Adrenal gland (tissue), 5 donors: Measurements from ENCODE around the gene CCDC159.

ENCODE experiments used
- CTCF ChIP-seq, 6 experiments: fragments of 450-650 bp in 4 of 6; fragments of 200-600 bp in 2 of 6; sonication (generic) in 1 of 6; IDR thresholded peaks; 1 replicate in 5 of 6; 2 replicates in 1 of 6; pipeline versions ENCODE4 v1.5.1 to v1.8.0; 2016 to 2021; ENCODE audit warnings: antibody characterized with exemption in 6 of 6, mild to moderate bottlenecking in 2 of 6, moderate library complexity in 1 of 6
- POLR2A ChIP-seq, 2 donors: fragments of 450-650 bp; IDR thresholded peaks; one replicate each; pipeline ENCODE4 v1.6.1; 2017; ENCODE audit warnings: antibody characterized with exemption in 2 of 2, mild to moderate bottlenecking in 2 of 2, moderate library complexity in 1 of 2
- donor health status: DM: no; HTN: no; CAD: no.

GRCh38 chr19:11339254-11340098 lies 6.8 kb upstream of the CCDC159 start, which contains the start of gene RAB3D:
- peak in 1 of 2 donors; percentile 28 for TF ChIP-seq POLR2A (IDR thresholded peaks at IDR 0.05)
- TF ChIP-seq CTCF (IDR thresholded peaks at IDR 0.05): no peak
